Measurements from ENCODE around the gene HBD.

DNA sequence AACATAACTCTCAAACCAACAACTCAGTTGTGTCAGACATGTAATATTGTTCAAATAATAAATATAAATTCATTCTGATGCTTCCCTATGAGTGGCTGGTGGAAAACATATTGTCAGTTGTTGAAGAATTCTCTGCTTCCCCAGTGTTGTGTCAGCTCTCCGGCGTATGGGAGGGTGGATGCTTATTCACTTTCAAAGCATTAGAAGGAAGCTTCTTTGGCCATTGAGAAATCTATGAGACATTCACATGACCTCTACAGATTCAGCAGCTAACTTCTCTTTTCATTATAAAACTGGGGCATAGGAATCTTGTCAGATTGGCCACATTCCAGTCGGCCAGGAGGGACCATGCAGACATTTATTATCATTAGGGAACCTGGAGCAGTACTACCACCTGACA, 36.7 kb downstream of the HBD start:
- TF ChIP-seq, protein P1, sequence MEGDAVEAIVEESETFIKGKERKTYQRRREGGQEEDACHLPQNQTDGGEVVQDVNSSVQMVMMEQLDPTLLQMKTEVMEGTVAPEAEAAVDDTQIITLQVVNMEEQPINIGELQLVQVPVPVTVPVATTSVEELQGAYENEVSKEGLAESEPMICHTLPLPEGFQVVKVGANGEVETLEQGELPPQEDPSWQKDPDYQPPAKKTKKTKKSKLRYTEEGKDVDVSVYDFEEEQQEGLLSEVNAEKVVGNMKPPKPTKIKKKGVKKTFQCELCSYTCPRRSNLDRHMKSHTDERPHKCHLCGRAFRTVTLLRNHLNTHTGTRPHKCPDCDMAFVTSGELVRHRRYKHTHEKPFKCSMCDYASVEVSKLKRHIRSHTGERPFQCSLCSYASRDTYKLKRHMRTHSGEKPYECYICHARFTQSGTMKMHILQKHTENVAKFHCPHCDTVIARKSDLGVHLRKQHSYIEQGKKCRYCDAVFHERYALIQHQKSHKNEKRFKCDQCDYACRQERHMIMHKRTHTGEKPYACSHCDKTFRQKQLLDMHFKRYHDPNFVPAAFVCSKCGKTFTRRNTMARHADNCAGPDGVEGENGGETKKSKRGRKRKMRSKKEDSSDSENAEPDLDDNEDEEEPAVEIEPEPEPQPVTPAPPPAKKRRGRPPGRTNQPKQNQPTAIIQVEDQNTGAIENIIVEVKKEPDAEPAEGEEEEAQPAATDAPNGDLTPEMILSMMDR (conservative IDR thresholded peaks at IDR 0.05 in 1 of 2, IDR thresholded peaks at IDR 0.05 in 1 of 2; ENCODE audit: low read depth in 1 of 2, low read length in 2 of 2): no peak
- no peak for TF ChIP-seq EZH2 (IDR thresholded peaks at IDR 0.05; ENCODE audit: low read length, missing control alignments)

All from fibroblast of lung (primary cell).